GM10266 (cell line): ENCODE results near the gene WDFY4.

ENCODE experiments used
- DNase-seq: peaks from one replicate; pipeline ENCODE4 v3.0.0; 2012; ENCODE audit errors: extremely low spot score
- CTCF ChIP-seq: IDR thresholded peaks from 2 replicates; pipeline ENCODE4 v1.5.1; 2012; ENCODE audit warnings: mild to moderate bottlenecking, low read depth; ENCODE audit not compliant: control insufficient read depth, insufficient read depth; ENCODE audit errors: missing control alignments

WDFY4 gene

DNA sequence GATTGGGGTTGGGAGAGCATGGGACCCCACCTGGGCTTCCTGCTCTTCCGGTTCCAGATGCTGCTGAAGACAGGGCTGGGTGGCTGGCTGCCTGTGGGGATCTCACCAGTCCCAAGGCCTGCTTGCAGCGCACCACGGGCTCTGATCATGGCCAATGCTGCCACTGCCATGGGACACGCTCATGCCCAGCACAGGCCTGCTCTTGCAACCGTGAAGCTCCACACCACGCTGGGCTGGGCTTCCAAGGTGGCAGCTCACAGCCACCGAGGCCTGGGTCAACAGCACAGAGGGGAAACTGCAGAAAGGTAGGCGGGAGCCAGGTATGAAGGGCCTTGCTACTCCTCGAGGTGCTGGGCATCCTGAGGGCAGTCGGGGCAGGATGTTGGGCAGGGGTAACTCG is 327.1 kb downstream of the WDFY4 start:
- DNase-seq, result no peak
- no peak for TF ChIP-seq CTCF

GRCh38 chr10:49012603-49013002 is 327.9 kb downstream of the WDFY4 start:
- no peak for DNase-seq
- no peak for TF ChIP-seq CTCF

- DNase-seq, result no peak
- no peak for TF ChIP-seq CTCF
Measured at GRCh38 chr10:49015700-49016099, 331.0 kb downstream of the WDFY4 start.

DNA sequence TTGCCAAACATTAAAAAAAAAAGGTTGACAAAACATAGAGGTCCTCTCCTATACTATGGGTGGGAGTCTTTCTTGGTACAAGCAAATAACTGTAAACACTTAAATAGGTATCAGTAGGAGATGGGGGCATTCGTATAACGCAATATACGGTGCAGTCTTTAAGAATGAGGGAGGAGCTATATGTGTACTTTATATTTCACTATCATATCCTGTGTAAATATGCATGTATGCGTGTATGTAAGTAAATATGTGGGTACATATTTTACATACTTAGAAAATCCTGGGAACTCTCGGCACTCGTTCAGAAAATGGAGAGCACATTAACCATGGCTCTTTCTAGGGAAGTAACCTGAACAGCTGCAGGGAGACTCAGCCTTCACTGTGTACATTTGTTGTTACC is 337.0 kb downstream of the WDFY4 start:
- TF ChIP-seq CTCF, result no peak
- no peak for DNase-seq

GRCh38 chr10:49023071-49023470 is 338.4 kb downstream of the WDFY4 start:
- no peak for DNase-seq

DNA sequence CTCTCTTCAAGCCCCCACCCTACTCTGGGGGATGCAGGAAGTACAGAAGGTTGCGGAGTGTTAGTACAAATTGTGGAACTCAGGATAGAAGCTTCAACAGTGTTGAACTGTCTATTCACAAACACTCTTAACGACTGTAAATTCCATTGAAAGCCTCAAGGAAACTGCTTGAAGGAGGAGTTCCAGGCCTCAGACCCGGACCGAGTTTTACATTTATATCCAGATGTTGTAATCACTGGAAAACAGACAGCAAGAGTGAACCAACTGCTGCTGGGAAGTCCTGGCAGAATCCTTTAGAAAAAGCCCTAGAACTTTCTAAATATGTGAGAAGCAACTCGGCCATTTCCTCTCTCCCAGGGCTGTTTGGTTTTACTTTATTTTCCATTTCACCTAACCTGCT is 339.1 kb downstream of the WDFY4 start:
- no peak for TF ChIP-seq CTCF
- no peak for DNase-seq

More at GRCh38 chr10:49023071-49023470, 338.4 kb downstream of the WDFY4 start:
- no peak for TF ChIP-seq CTCF

DNA sequence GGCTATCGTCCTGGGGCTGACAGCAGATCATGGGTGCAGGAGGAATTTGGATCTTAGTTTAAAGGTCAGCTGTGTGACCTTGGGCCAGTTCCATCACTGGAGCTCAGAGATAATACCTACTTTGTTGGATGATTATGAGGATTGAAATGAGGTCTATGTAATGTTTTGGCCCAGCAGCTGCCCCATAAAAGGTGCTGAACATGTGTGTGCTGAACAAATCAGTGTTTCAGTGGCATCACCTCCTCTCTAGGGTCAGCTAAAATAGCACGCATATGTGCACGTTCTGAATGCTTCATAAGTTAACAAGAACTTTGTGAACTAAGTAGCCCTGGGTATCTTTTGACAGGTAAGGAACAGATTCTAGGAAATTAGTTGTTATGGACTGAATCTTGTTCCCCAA is 339.8 kb downstream of the WDFY4 start:
- DNase-seq, result no peak

More for the DNA sequence above, 339.8 kb downstream of the WDFY4 start:
- no peak for TF ChIP-seq CTCF
